HCT116 (cell line): ENCODE data around the gene SPRED2.

ENCODE experiments used
- EZH2 ChIP-seq: fragments of 200-600 bp; sonication (generic); IDR thresholded peaks from 2 replicates; pipeline ENCODE4 v1.6.1; 2017; ENCODE audit warnings: antibody characterized with exemption, mixed run types
- POLR2A ChIP-seq: IDR thresholded peaks from 2 replicates; pipeline ENCODE4 v1.7.0; 2011; ENCODE audit warnings: borderline replicate concordance; ENCODE audit not compliant: insufficient read depth, insufficient read length; ENCODE audit errors: extremely low read depth
- SP1 ChIP-seq: IDR thresholded peaks from 2 replicates; pipeline ENCODE4 v1.6.1; 2012; ENCODE audit warnings: low read depth
- ZNF274 ChIP-seq: fragments of 200-500 bp; sonication (Bioruptor generic); IDR thresholded peaks from 2 replicates; pipeline ENCODE4 v1.6.1; 2014; ENCODE audit warnings: mild to moderate bottlenecking, low read depth, low read length, inconsistent platforms
- TF ChIP-seq, protein P1 (sequence below), 3 experiments: fragments of 200-600 bp in 1 of 3; sonication (generic) in 1 of 3; IDR thresholded peaks in 2 of 3; conservative IDR thresholded peaks in 1 of 3; 2 replicates each; pipeline ENCODE4 v1.5.1; 2012 to 2017; ENCODE audit warnings: low read depth in 2 of 3, low read length in 2 of 3, antibody characterized with exemption in 1 of 3, borderline replicate concordance in 1 of 3, control low read depth in 1 of 3, mild to moderate bottlenecking in 1 of 3, mixed read lengths in 1 of 3, mixed run types in 1 of 3, moderate library complexity in 1 of 3; ENCODE audit not compliant: insufficient read depth in 1 of 3
- TF ChIP-seq, protein P2 (sequence below): IDR thresholded peaks from 2 replicates; pipeline ENCODE4 v1.6.1; 2012; ENCODE audit warnings: low read depth

DNA sequence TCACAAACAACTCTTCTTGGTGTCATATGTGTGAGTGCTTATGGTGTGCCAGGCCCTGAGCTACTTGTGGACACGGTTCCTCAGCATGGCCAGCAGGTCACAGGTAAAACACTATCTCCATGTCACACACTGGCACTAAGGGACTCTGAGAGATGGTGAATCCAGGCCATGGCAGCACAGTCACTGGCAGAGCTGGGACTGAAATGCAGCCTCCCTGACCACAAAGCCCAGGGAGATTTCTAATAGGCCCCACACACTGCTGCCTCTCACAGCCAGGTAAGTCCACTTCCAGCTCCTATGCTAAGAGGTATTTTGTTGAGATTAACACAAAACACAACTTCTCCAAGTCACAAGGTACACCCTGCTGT is 112.7 kb downstream of the SPRED2 start:
- TF ChIP-seq, protein P1, sequence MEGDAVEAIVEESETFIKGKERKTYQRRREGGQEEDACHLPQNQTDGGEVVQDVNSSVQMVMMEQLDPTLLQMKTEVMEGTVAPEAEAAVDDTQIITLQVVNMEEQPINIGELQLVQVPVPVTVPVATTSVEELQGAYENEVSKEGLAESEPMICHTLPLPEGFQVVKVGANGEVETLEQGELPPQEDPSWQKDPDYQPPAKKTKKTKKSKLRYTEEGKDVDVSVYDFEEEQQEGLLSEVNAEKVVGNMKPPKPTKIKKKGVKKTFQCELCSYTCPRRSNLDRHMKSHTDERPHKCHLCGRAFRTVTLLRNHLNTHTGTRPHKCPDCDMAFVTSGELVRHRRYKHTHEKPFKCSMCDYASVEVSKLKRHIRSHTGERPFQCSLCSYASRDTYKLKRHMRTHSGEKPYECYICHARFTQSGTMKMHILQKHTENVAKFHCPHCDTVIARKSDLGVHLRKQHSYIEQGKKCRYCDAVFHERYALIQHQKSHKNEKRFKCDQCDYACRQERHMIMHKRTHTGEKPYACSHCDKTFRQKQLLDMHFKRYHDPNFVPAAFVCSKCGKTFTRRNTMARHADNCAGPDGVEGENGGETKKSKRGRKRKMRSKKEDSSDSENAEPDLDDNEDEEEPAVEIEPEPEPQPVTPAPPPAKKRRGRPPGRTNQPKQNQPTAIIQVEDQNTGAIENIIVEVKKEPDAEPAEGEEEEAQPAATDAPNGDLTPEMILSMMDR (IDR thresholded peaks at IDR 0.05 in 2 of 3, conservative IDR thresholded peaks at IDR 0.05 in 1 of 3; ENCODE audit: borderline replicate concordance in 1 of 3, insufficient read depth in 1 of 3, low read depth in 2 of 3, low read length in 2 of 3), result no peak
- TF ChIP-seq POLR2A (no peak), ZNF274 (no peak), EZH2 (no peak), SP1 (no peak)
- TF ChIP-seq, protein P2, sequence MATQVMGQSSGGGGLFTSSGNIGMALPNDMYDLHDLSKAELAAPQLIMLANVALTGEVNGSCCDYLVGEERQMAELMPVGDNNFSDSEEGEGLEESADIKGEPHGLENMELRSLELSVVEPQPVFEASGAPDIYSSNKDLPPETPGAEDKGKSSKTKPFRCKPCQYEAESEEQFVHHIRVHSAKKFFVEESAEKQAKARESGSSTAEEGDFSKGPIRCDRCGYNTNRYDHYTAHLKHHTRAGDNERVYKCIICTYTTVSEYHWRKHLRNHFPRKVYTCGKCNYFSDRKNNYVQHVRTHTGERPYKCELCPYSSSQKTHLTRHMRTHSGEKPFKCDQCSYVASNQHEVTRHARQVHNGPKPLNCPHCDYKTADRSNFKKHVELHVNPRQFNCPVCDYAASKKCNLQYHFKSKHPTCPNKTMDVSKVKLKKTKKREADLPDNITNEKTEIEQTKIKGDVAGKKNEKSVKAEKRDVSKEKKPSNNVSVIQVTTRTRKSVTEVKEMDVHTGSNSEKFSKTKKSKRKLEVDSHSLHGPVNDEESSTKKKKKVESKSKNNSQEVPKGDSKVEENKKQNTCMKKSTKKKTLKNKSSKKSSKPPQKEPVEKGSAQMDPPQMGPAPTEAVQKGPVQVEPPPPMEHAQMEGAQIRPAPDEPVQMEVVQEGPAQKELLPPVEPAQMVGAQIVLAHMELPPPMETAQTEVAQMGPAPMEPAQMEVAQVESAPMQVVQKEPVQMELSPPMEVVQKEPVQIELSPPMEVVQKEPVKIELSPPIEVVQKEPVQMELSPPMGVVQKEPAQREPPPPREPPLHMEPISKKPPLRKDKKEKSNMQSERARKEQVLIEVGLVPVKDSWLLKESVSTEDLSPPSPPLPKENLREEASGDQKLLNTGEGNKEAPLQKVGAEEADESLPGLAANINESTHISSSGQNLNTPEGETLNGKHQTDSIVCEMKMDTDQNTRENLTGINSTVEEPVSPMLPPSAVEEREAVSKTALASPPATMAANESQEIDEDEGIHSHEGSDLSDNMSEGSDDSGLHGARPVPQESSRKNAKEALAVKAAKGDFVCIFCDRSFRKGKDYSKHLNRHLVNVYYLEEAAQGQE, result no peak
